HepG2 (cell line): ENCODE results near the gene ZNRD2. TPM values are rescaled to one million over a fixed set of nuclear protein-coding genes. Genes with fewer than 3 reads are reported as not detected.

Experiments
- JUND ChIP-seq: sonication (generic); formaldehyde crosslinking; IDR thresholded peaks from 2 replicates; pipeline ENCODE4 v1.8.0; 2022; ENCODE audit warnings: mild to moderate bottlenecking, missing genetic modification reagents
- KDM3A ChIP-seq: IDR thresholded peaks from 2 replicates; pipeline ENCODE4 v1.6.1; 2018; ENCODE audit warnings: low read depth, missing compliant biosample characterization
- KDM6A ChIP-seq: IDR thresholded peaks from 2 replicates; pipeline ENCODE4 v1.6.1; 2016; ENCODE audit warnings: low read depth
- KLF16 ChIP-seq, 2 experiments: sonication (generic) in 1 of 2; formaldehyde crosslinking in 1 of 2; IDR thresholded peaks; 2 replicates each; pipeline versions ENCODE4 v1.6.1 to v1.8.0; 2016 to 2023; ENCODE audit warnings: missing genetic modification reagents in 2 of 2, missing compliant biosample characterization in 1 of 2
- MBD4 ChIP-seq: IDR thresholded peaks from 2 replicates; pipeline ENCODE4 v1.6.1; 2012; ENCODE audit warnings: low read length, inconsistent platforms, borderline replicate concordance
- MED1 ChIP-seq: sonication (generic); formaldehyde crosslinking; IDR thresholded peaks from 2 replicates; pipeline ENCODE4 v1.4.0; 2020; ENCODE audit warnings: missing genetic modification reagents
- MED8 ChIP-seq: sonication (generic); formaldehyde crosslinking; IDR thresholded peaks from 2 replicates; pipeline ENCODE4 v1.8.1; 2023; ENCODE audit warnings: mild to moderate bottlenecking, missing genetic modification reagents; ENCODE audit not compliant: insufficient replicate concordance
- POLR2AphosphoS5 ChIP-seq: IDR thresholded peaks from 2 replicates; pipeline ENCODE4 v1.6.1; 2012; ENCODE audit warnings: low read depth, low read length
- RAD21 ChIP-seq: fragments of 450-650 bp; formaldehyde crosslinking; IDR thresholded peaks from 2 replicates; pipeline ENCODE4 v1.5.0; 2020; ENCODE audit warnings: mild to moderate bottlenecking
- RFXANK ChIP-seq: IDR thresholded peaks from 2 replicates; pipeline ENCODE4 v1.6.1; 2016
- SALL1 ChIP-seq: sonication (generic); formaldehyde crosslinking; IDR thresholded peaks from 2 replicates; pipeline ENCODE4 v1.8.0; 2022; ENCODE audit warnings: mild to moderate bottlenecking, missing genetic modification reagents
- SRSF9 ChIP-seq: fragments of 200-400 bp; formaldehyde crosslinking; IDR thresholded peaks from 2 replicates; pipeline ENCODE4 v1.6.1; 2018; ENCODE audit warnings: borderline replicate concordance, mild to moderate bottlenecking, low read depth, low read length; ENCODE audit not compliant: insufficient read depth, poor library complexity, severe bottlenecking
- ZNF343 ChIP-seq: sonication (generic); formaldehyde crosslinking; IDR thresholded peaks from 2 replicates; pipeline ENCODE4 v1.4.0; 2020; ENCODE audit warnings: mild to moderate bottlenecking, missing genetic modification reagents
- ZNF773 ChIP-seq: sonication (generic); formaldehyde crosslinking; IDR thresholded peaks from 2 replicates; pipeline ENCODE4 v1.4.0; 2020; ENCODE audit warnings: missing genetic modification reagents, borderline replicate concordance
- polyA plus RNA-seq, 8 experiments: library from polyadenylated mRNA; depleted of rRNA in 3 of 8; stranded (reverse) in 7 of 8; unstranded in 1 of 8; fragments of >200 nt; fragmentation: Illumina TruSeq in 4 of 8; extraction: Trizol in 4 of 8; gene quantifications; 2 replicates each; pipeline versions ENCODE4 v1.2.1 to v1.2.3, GENCODE V29; 2011 to 2016; ENCODE audit warnings: low read depth in 4 of 8, missing spikeins in 1 of 8, mixed read lengths in 1 of 8; ENCODE audit not compliant: insufficient read depth in 1 of 8
- total RNA-seq, 5 experiments: library from RNA; depleted of rRNA; stranded (reverse); fragments of >200 nt; fragmentation: Illumina TruSeq; extraction: Trizol; gene quantifications; 2 replicates each; pipeline ENCODE4 v1.2.3, GENCODE V29; 2016; ENCODE audit warnings: low read depth in 1 of 5
- TF ChIP-seq, protein P1 (sequence below): sonication (generic); formaldehyde crosslinking; IDR thresholded peaks from 2 replicates; pipeline ENCODE4 v1.4.0; 2020; ENCODE audit warnings: missing genetic modification reagents
- TF ChIP-seq, protein P2 (sequence below): sonication (generic); formaldehyde crosslinking; IDR thresholded peaks from 2 replicates; pipeline ENCODE4 v1.5.0; 2020; ENCODE audit warnings: mild to moderate bottlenecking, low read depth, missing genetic modification reagents, borderline replicate concordance
- TF ChIP-seq, protein P3 (sequence below): sonication (generic); formaldehyde crosslinking; IDR thresholded peaks from 2 replicates; pipeline ENCODE4 v1.5.1; 2020; ENCODE audit warnings: mild to moderate bottlenecking, missing genetic modification reagents, moderate library complexity
- TF ChIP-seq, protein P4 (sequence below): sonication (generic); formaldehyde crosslinking; IDR thresholded peaks from 2 replicates; pipeline ENCODE4 v1.4.0; 2020; ENCODE audit warnings: missing genetic modification reagents, mild to moderate bottlenecking, borderline replicate concordance

ZNRD2 gene
- total and polyA plus RNA-seq, 2 of the 13 experiments (the other 11 are each of a cell fraction or from before 2014, with no cell fraction given): 29.2 to 34.0 TPM

DNA sequence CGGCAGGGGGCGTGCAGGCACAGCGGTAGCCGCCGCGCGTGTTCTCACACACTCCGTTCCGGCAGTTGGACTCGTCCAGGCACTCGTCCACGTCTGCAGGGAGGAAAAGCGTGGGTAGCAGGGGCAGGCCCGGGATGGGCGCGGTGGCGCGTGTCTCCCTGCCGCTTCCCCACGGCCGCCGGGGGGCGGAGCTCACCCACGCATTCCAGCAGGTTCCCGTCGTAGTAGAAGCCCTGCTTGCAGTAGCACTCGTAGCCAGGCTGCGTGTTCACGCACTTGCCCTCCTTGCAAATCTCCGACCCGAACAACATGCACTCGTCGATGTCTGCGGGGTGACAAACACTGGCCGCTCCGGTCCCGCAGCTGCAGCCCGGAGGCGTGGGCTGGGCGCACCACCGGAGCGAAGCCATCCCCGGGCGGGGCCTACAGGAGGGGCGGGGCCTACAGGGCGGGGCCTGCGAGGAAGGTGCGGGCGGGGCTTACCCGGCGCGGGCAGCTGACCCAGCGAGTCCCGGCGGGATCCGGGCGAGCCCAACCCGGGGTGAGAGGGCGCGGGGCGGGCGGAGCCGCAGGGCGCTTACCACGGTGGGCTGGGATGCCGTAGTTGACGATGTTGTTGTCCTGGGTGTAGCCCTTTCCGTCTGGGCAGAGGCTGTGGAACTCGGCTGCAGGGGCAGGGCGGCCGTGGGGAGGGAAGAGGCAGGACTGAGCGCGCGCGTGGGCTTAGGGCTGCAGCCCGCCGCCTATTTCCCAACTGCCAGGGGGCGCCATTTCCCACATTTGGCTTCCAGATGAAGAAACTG lies 29.8 kb upstream of the ZNRD2 start (continued):
- no peak for TF ChIP-seq ZNF773
- TF ChIP-seq MBD4: no peak
- no peak for TF ChIP-seq KLF16 (CRISPR knock-in tag; IDR thresholded peaks at IDR 0.05)
- no peak for TF ChIP-seq ZNF343 (CRISPR knock-in tag)
- TF ChIP-seq KDM6A (CRISPR knock-in tag): no peak
- TF ChIP-seq MED8 (CRISPR knock-in tag): no peak
- peak; percentile 93 for TF ChIP-seq RAD21 (CRISPR knock-in tag)
- TF ChIP-seq POLR2AphosphoS5: peak; percentile 3; the same call in 1 of the 2 replicates
- no peak for TF ChIP-seq SRSF9
- TF ChIP-seq, protein P1, sequence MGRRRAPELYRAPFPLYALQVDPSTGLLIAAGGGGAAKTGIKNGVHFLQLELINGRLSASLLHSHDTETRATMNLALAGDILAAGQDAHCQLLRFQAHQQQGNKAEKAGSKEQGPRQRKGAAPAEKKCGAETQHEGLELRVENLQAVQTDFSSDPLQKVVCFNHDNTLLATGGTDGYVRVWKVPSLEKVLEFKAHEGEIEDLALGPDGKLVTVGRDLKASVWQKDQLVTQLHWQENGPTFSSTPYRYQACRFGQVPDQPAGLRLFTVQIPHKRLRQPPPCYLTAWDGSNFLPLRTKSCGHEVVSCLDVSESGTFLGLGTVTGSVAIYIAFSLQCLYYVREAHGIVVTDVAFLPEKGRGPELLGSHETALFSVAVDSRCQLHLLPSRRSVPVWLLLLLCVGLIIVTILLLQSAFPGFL (CRISPR knock-in tag): no peak
- TF ChIP-seq, protein P2, sequence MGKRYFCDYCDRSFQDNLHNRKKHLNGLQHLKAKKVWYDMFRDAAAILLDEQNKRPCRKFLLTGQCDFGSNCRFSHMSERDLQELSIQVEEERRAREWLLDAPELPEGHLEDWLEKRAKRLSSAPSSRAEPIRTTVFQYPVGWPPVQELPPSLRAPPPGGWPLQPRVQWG (CRISPR knock-in tag): no peak
- no peak for TF ChIP-seq KDM3A (CRISPR knock-in tag)
- TF ChIP-seq, protein P3, sequence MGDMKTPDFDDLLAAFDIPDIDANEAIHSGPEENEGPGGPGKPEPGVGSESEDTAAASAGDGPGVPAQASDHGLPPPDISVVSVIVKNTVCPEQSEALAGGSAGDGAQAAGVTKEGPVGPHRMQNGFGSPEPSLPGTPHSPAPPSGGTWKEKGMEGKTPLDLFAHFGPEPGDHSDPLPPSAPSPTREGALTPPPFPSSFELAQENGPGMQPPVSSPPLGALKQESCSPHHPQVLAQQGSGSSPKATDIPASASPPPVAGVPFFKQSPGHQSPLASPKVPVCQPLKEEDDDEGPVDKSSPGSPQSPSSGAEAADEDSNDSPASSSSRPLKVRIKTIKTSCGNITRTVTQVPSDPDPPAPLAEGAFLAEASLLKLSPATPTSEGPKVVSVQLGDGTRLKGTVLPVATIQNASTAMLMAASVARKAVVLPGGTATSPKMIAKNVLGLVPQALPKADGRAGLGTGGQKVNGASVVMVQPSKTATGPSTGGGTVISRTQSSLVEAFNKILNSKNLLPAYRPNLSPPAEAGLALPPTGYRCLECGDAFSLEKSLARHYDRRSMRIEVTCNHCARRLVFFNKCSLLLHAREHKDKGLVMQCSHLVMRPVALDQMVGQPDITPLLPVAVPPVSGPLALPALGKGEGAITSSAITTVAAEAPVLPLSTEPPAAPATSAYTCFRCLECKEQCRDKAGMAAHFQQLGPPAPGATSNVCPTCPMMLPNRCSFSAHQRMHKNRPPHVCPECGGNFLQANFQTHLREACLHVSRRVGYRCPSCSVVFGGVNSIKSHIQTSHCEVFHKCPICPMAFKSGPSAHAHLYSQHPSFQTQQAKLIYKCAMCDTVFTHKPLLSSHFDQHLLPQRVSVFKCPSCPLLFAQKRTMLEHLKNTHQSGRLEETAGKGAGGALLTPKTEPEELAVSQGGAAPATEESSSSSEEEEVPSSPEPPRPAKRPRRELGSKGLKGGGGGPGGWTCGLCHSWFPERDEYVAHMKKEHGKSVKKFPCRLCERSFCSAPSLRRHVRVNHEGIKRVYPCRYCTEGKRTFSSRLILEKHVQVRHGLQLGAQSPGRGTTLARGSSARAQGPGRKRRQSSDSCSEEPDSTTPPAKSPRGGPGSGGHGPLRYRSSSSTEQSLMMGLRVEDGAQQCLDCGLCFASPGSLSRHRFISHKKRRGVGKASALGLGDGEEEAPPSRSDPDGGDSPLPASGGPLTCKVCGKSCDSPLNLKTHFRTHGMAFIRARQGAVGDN (CRISPR knock-in tag): peak; percentile 63
- no peak for TF ChIP-seq JUND (CRISPR knock-in tag)
- no peak for TF ChIP-seq RFXANK (CRISPR knock-in tag)
- TF ChIP-seq SALL1 (CRISPR knock-in tag): peak; percentile 47; the same call in 1 of the 2 replicates
- TF ChIP-seq, protein P4, sequence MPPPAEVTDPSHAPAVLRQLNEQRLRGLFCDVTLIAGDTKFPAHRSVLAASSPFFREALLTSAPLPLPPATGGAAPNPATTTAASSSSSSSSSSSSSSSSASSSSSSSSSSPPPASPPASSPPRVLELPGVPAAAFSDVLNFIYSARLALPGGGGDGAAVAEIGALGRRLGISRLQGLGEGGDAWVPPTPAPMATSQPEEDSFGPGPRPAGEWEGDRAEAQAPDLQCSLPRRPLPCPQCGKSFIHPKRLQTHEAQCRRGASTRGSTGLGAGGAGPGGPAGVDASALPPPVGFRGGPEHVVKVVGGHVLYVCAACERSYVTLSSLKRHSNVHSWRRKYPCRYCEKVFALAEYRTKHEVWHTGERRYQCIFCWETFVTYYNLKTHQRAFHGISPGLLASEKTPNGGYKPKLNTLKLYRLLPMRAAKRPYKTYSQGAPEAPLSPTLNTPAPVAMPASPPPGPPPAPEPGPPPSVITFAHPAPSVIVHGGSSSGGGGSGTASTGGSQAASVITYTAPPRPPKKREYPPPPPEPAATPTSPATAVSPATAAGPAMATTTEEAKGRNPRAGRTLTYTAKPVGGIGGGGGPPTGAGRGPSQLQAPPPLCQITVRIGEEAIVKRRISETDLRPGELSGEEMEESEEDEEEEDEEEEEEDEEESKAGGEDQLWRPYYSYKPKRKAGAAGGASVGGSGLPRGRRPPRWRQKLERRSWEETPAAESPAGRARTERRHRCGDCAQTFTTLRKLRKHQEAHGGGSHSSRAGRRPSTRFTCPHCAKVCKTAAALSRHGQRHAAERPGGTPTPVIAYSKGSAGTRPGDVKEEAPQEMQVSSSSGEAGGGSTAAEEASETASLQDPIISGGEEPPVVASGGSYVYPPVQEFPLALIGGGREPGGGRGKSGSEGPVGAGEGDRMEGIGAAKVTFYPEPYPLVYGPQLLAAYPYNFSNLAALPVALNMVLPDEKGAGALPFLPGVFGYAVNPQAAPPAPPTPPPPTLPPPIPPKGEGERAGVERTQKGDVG: peak; percentile 88; the same call in 1 of the 2 replicates
- no peak for TF ChIP-seq MED1 (CRISPR knock-in tag)
